ENCODE measurements around the gene MAP2. TPM values are rescaled to one million over a fixed set of nuclear protein-coding genes. Genes with fewer than 3 reads are reported as not detected.

Gene MAP2
- total and polyA plus RNA-seq, 2 of the 8 experiments (the other 6 are each of a cell fraction or from before 2014, with no cell fraction given): 5.9 to 9.4 TPM

DNA sequence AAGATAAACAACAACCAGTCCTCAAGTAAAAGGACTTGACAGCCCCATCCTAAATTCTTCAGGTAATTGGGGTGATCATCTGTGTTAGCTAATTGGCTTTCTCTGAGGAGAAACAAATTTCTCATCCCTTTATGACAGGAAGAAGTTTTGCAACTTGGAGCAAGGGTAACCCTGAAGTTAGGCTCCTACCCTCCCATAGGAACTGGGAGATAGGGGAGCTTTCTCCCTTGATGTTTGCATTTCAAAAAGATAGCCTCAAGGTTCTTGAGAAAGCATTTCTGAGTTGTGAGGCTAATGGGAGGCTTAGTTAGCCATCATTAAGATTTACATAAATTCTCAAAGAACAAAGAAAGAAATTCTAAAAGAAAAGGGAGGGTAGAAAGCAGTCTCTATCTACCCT, 95.4 kb downstream of the MAP2 start:
- no peaks in the 10 kb centered on the region for H3K79me2 ChIP-seq (ENCODE audit: control insufficient read depth in 1 of 2, insufficient read depth in 2 of 2, low read length in 2 of 2)
- no peak overlapping the region for H4K8ac ChIP-seq (ENCODE audit: extremely low read depth, insufficient read depth, low read length)
- no peak overlapping the region for H3K27ac ChIP-seq (ENCODE audit: low read depth, low read length)
- no peak overlapping the region for H2BK120ac ChIP-seq (replicated peaks; ENCODE audit: low read depth, low read length)
- no peak overlapping the region for H3K4me3 ChIP-seq (ENCODE audit: extremely low read depth in 1 of 4, insufficient read depth in 2 of 4, low read depth in 3 of 4, low read length in 4 of 4)
- H2BK12ac ChIP-seq (ENCODE audit: low read depth, low read length): no peak overlapping the region
- peaks cover 3 to 4% of the 10 kb centered on the region in 2 experiments; a peak in 2 of 4 replicates for H3K9me3 ChIP-seq (ENCODE audit: insufficient read depth in 2 of 2, low read depth in 1 of 2, low read length in 1 of 2)
- H3K4me2 ChIP-seq (ENCODE audit: insufficient read depth in 1 of 2, low read depth in 2 of 2, low read length in 2 of 2): no peak overlapping the region
- CTCF ChIA-PET (ENCODE audit: partially characterized antibody): interaction anchor here (0.7 kb wide), 1 partner anchor 442 kb away, joined by 3 read pairs; no protein-coding TSS in a partner anchor
- no peak overlapping the region for H3K18ac ChIP-seq (ENCODE audit: extremely low read depth, low read length)
- no peaks in the 10 kb centered on the region for H3K79me1 ChIP-seq (ENCODE audit: low read depth, low read length)
- H4K5ac ChIP-seq (ENCODE audit: insufficient read length, low read depth, low read length): no peak overlapping the region
- no peak overlapping the region for H4K91ac ChIP-seq (replicated peaks; ENCODE audit: insufficient read length, low read length)
- no peak overlapping the region for H2BK20ac ChIP-seq (ENCODE audit: low read length)
- no peak overlapping the region for H3K56ac ChIP-seq (replicated peaks; ENCODE audit: insufficient read length, low read depth, low read length)
- no peak overlapping the region for H2BK5ac ChIP-seq (ENCODE audit: low read depth, low read length)
- peaks cover 18 to 53% (median 23%) of the 10 kb centered on the region in 4 experiments for H3K27me3 ChIP-seq (replicated peaks in 1 of 4; ENCODE audit: control insufficient read depth in 3 of 4, extremely low read depth in 1 of 4, insufficient read depth in 3 of 4, low read length in 3 of 4)
- H3K4me1 ChIP-seq (replicated peaks in 1 of 4; ENCODE audit: control insufficient read depth in 3 of 4, insufficient read depth in 4 of 4, low read length in 3 of 4): peaks cover 0 to 4% (median 0%) of the 10 kb centered on the region in 4 experiments; a peak in 1 of 7 replicates
- H3K4ac ChIP-seq (replicated peaks; ENCODE audit: insufficient read length, low read depth, low read length): no peak overlapping the region
- POLR2A ChIA-PET (ENCODE audit: partially characterized antibody): no interaction called here
- H3K23me2 ChIP-seq (ENCODE audit: low read depth, low read length): no peaks in the 10 kb centered on the region
- H3K36me3 ChIP-seq (ENCODE audit: control insufficient read depth in 2 of 4, insufficient read depth in 4 of 4, low read length in 3 of 4): no peaks in the 10 kb centered on the region
- FAIRE-seq (peak; percentile 93), DNase-seq (ENCODE audit: low read depth in 1 of 2, low spot score in 2 of 2) (peak in 1 of 2 experiments; percentile 17)
- no peak overlapping the region for H2BK15ac ChIP-seq (ENCODE audit: low read length)
- no peak overlapping the region for H3K9ac ChIP-seq (replicated peaks in 1 of 4; ENCODE audit: extremely low read depth in 1 of 4, low read depth in 3 of 4, low read length in 3 of 4)
- peaks cover 0 to 2% of the 10 kb centered on the region in 2 experiments for H4K20me1 ChIP-seq (replicated peaks in 1 of 2; ENCODE audit: control insufficient read depth in 1 of 2, insufficient read depth in 2 of 2, low read length in 2 of 2)
- H3K14ac ChIP-seq (ENCODE audit: insufficient read length): no peak overlapping the region
- H3K23ac ChIP-seq (ENCODE audit: insufficient read length): no peak overlapping the region
- no peak overlapping the region for H2AFZ ChIP-seq (ENCODE audit: low read length)
- no peak overlapping the region for H2AK5ac ChIP-seq (ENCODE audit: low read depth, low read length)
- TF ChIP-seq TCF12 (IDR thresholded peaks at IDR 0.05; ENCODE audit: low read depth, low read length) (0 out of 2 replicates have a peak, but pooled peaks have one; percentile 55), TEAD4 (IDR thresholded peaks at IDR 0.05; ENCODE audit: low read depth, low read length) (peak; percentile 37; the same call in 1 of the 2 replicates), RAD21 (IDR thresholded peaks at IDR 0.05 in 1 of 2, conservative IDR thresholded peaks at IDR 0.05 in 1 of 2; ENCODE audit: low read depth in 2 of 2, low read length in 2 of 2) (no peak), CTCF (IDR thresholded peaks at IDR 0.05; ENCODE audit: control extremely low read depth in 1 of 3, insufficient read depth in 1 of 3, low read depth in 1 of 3, low read length in 3 of 3) (no peak), FOSL1 (IDR thresholded peaks at IDR 0.05; ENCODE audit: insufficient read depth, low read depth, low read length) (no peak), CEBPB (IDR thresholded peaks at IDR 0.05; ENCODE audit: low read depth, low read length) (peak; percentile 53), KDM5A (IDR thresholded peaks at IDR 0.05; ENCODE audit: low read length) (no peak), ZNF274 (IDR thresholded peaks at IDR 0.05; ENCODE audit: borderline replicate concordance, extremely low read depth, low read length) (0 out of 2 replicates have a peak, but pooled peaks have one; percentile 17), KDM4A (IDR thresholded peaks at IDR 0.05; ENCODE audit: low read depth, low read length, severe bottlenecking) (no peak), BRCA1 (IDR thresholded peaks at IDR 0.05; ENCODE audit: low read depth, low read length) (no peak)
- TF ChIP-seq, protein P1, sequence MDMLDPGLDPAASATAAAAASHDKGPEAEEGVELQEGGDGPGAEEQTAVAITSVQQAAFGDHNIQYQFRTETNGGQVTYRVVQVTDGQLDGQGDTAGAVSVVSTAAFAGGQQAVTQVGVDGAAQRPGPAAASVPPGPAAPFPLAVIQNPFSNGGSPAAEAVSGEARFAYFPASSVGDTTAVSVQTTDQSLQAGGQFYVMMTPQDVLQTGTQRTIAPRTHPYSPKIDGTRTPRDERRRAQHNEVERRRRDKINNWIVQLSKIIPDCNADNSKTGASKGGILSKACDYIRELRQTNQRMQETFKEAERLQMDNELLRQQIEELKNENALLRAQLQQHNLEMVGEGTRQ (IDR thresholded peaks at IDR 0.05; ENCODE audit: low read length): no peak

All from H1 (cell line).